Measurements from ENCODE around the gene SH3BP2. TPM values are rescaled to one million over a fixed set of nuclear protein-coding genes. Genes with fewer than 3 reads are reported as not detected.

The SH3BP2 gene
- total RNA-seq, 1 experiment from 2014 or later: 52.8 TPM

DNA sequence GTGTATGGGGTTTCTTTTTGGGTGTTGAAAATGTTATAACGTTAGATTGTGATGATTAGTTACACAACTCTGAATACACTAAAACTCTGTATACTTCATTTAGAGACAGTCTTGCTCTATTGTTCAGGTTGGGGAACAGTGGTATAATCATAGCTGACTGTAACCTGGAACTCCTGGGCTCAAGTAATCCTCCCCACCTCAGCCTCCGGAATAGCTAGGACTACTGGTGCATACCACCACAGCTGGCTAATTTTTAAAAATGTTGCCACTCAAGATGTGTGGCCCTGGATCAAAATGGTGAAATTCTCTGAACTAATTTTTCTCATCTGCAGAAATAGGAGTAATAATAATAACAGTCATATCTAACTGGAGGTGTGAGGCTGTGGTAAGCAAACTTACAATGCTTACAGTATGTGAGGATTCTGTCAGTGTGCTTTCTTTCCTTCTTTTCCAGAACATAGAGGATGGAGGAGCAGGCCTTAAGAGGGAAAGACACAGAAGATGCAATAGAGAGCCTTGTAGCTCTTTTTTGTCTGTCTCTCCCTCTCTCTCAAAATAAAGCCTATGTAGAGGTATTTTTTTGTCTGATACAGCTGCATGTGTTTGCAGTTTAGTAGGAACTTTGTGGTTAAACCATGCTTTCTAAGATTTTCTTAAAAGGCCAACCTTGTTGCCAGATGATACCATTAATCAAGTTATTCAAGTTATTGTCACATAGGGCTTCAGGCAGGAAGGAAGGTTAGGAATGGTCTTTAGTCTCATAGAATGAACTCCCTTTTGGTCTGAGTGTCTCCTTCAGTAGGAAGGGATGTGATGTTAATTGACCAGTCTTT is 58.3 kb downstream of the SH3BP2 start (continued):
- TF ChIP-seq, protein P1, sequence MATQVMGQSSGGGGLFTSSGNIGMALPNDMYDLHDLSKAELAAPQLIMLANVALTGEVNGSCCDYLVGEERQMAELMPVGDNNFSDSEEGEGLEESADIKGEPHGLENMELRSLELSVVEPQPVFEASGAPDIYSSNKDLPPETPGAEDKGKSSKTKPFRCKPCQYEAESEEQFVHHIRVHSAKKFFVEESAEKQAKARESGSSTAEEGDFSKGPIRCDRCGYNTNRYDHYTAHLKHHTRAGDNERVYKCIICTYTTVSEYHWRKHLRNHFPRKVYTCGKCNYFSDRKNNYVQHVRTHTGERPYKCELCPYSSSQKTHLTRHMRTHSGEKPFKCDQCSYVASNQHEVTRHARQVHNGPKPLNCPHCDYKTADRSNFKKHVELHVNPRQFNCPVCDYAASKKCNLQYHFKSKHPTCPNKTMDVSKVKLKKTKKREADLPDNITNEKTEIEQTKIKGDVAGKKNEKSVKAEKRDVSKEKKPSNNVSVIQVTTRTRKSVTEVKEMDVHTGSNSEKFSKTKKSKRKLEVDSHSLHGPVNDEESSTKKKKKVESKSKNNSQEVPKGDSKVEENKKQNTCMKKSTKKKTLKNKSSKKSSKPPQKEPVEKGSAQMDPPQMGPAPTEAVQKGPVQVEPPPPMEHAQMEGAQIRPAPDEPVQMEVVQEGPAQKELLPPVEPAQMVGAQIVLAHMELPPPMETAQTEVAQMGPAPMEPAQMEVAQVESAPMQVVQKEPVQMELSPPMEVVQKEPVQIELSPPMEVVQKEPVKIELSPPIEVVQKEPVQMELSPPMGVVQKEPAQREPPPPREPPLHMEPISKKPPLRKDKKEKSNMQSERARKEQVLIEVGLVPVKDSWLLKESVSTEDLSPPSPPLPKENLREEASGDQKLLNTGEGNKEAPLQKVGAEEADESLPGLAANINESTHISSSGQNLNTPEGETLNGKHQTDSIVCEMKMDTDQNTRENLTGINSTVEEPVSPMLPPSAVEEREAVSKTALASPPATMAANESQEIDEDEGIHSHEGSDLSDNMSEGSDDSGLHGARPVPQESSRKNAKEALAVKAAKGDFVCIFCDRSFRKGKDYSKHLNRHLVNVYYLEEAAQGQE (IDR thresholded peaks at IDR 0.05; ENCODE audit: low read depth): no peak
- TF ChIP-seq, protein P2, sequence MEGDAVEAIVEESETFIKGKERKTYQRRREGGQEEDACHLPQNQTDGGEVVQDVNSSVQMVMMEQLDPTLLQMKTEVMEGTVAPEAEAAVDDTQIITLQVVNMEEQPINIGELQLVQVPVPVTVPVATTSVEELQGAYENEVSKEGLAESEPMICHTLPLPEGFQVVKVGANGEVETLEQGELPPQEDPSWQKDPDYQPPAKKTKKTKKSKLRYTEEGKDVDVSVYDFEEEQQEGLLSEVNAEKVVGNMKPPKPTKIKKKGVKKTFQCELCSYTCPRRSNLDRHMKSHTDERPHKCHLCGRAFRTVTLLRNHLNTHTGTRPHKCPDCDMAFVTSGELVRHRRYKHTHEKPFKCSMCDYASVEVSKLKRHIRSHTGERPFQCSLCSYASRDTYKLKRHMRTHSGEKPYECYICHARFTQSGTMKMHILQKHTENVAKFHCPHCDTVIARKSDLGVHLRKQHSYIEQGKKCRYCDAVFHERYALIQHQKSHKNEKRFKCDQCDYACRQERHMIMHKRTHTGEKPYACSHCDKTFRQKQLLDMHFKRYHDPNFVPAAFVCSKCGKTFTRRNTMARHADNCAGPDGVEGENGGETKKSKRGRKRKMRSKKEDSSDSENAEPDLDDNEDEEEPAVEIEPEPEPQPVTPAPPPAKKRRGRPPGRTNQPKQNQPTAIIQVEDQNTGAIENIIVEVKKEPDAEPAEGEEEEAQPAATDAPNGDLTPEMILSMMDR (IDR thresholded peaks at IDR 0.05 in 2 of 3, conservative IDR thresholded peaks at IDR 0.05 in 1 of 3; ENCODE audit: borderline replicate concordance in 1 of 3, insufficient read depth in 1 of 3, low read depth in 2 of 3, low read length in 2 of 3): no peak
- TF ChIP-seq JUND (IDR thresholded peaks at IDR 0.05) (no peak), ZNF274 (IDR thresholded peaks at IDR 0.05; ENCODE audit: low read depth, low read length) (no peak), POLR2AphosphoS5 (IDR thresholded peaks at IDR 0.05; ENCODE audit: low read depth, low read length) (no peak), YY1 (IDR thresholded peaks at IDR 0.05; ENCODE audit: extremely low read depth, insufficient replicate concordance, low read depth, low read length) (no peak), ELF1 (IDR thresholded peaks at IDR 0.05; ENCODE audit: borderline replicate concordance, low read depth) (no peak), CBX3 (IDR thresholded peaks at IDR 0.05; ENCODE audit: low read depth) (no peak), SRF (IDR thresholded peaks at IDR 0.05; ENCODE audit: low read depth) (no peak)
